ENCODE data around the gene MMAB. TPM values are rescaled to one million over a fixed set of nuclear protein-coding genes. Genes with fewer than 3 reads are reported as not detected.
A peak's percentile ranks its signal among the peaks of the same experiment; 100 is the strongest.

MMAB gene
- total RNA-seq, 1 experiment from 2014 or later: 24.3 TPM

DNA sequence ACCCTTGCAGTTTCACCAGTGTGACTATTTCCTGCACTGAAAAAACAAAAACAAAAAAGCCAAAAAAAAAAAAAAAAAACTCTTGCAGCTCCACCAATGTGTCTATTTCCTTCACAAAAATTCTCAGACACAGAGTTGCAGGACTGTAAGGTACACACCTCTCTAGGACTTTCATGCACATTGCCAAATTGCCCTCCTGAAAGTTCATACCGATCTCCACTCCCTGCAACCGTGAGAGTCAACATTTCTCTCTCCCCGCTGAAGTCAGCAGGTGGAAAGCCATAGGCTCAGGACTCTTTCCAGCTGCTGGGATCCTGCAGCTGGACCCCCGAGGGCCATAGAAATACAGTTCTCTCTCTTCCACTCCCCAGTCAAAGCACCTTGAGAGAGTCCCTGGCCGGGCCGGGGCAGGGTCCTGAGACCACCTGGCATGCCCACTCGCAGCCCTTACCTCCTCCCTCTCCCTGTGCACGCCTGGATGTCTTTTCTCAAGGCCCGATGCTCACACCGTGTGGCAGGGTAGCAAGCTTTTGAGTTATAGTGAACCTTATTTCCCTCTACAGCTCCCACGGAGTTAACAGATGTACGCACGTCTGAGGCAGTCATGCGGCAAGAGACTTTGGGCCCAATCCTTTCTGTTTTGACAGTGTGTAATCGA is 23.6 kb downstream of the MMAB start:
- Histone ChIP-seq H3K14ac (ENCODE audit: insufficient read depth, low read length) (no peak overlapping the region), H2BK20ac (ENCODE audit: low read depth, low read length, poor library complexity, severe bottlenecking) (no peak overlapping the region), H3K4ac (ENCODE audit: low read depth, low read length) (no peak overlapping the region), H3K27ac (ENCODE audit: insufficient read length, low read depth, low read length) (no peak overlapping the region), H3K23ac (ENCODE audit: insufficient read length, low read depth, low read length) (no peak overlapping the region), H3K9me3 (ENCODE audit: control insufficient read depth, low read depth, low read length) (no peaks in the 10 kb centered on the region), H3K27me3 (ENCODE audit: insufficient read depth, low read length) (no peaks in the 10 kb centered on the region), H3K56ac (ENCODE audit: insufficient read length, low read depth, low read length) (no peak overlapping the region), H2BK15ac (ENCODE audit: low read depth, low read length) (no peak overlapping the region), H4K20me1 (ENCODE audit: control insufficient read depth, insufficient read depth, insufficient read length) (no peaks in the 10 kb centered on the region), H3K18ac (ENCODE audit: insufficient read length, low read depth, low read length) (no peak overlapping the region), H2BK12ac (ENCODE audit: insufficient read length, low read depth, low read length) (no peak overlapping the region), H3K79me2 (ENCODE audit: insufficient read depth, low read length) (no peaks in the 10 kb centered on the region), H3T11ph (ENCODE audit: low read length) (no peak overlapping the region), H3K79me1 (ENCODE audit: insufficient read depth, low read depth, low read length, poor library complexity, severe bottlenecking) (no peaks in the 10 kb centered on the region), H4K91ac (ENCODE audit: insufficient read length, low read depth, low read length) (no peak overlapping the region), H3K9ac (ENCODE audit: extremely low read depth, insufficient read length, low read length) (no peak overlapping the region), H3K23me2 (ENCODE audit: insufficient read length, low read depth, low read length, poor library complexity, severe bottlenecking) (no peaks in the 10 kb centered on the region), H2BK120ac (ENCODE audit: low read depth, low read length, poor library complexity, severe bottlenecking) (no peak overlapping the region), H2AFZ (ENCODE audit: low read length) (no peak overlapping the region), H4K5ac (ENCODE audit: insufficient read length, low read depth, low read length) (no peak overlapping the region), H3K4me1 (ENCODE audit: insufficient read depth, low read length) (no peaks in the 10 kb centered on the region), H2BK5ac (ENCODE audit: insufficient read length, low read length) (no peak overlapping the region), H2AK5ac (ENCODE audit: insufficient read length, low read length) (no peak overlapping the region), H4K8ac (replicated peaks; ENCODE audit: insufficient read length, low read depth, low read length) (no peak overlapping the region), H3K4me2 (ENCODE audit: insufficient read depth, insufficient read length, low read length) (no peak overlapping the region)
- H3K9me3 Mint-ChIP-seq: no peaks in the 10 kb centered on the region
- H3K4me1 Mint-ChIP-seq: peaks cover 0 to 9% of the 10 kb centered on the region in 2 experiments; a peak in 2 of 4 replicates
- no peak for DNase-seq
- TF ChIP-seq, protein P1, sequence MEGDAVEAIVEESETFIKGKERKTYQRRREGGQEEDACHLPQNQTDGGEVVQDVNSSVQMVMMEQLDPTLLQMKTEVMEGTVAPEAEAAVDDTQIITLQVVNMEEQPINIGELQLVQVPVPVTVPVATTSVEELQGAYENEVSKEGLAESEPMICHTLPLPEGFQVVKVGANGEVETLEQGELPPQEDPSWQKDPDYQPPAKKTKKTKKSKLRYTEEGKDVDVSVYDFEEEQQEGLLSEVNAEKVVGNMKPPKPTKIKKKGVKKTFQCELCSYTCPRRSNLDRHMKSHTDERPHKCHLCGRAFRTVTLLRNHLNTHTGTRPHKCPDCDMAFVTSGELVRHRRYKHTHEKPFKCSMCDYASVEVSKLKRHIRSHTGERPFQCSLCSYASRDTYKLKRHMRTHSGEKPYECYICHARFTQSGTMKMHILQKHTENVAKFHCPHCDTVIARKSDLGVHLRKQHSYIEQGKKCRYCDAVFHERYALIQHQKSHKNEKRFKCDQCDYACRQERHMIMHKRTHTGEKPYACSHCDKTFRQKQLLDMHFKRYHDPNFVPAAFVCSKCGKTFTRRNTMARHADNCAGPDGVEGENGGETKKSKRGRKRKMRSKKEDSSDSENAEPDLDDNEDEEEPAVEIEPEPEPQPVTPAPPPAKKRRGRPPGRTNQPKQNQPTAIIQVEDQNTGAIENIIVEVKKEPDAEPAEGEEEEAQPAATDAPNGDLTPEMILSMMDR (conservative IDR thresholded peaks at IDR 0.05): no peak
- WGBS (ENCODE audit: extremely low coverage, insufficient read length, low lambda C conversion rate): no CpG with 5 or more reads among the region's 15 CpGs
- peaks cover 16% of the 10 kb centered on the region for H3K27me3 Mint-ChIP-seq (ENCODE audit: low read depth)
- no peak overlapping the region for H3K4me3 Mint-ChIP-seq
- H3K36me3 Mint-ChIP-seq (ENCODE audit: insufficient read depth in 1 of 3, low read depth in 3 of 3): no peaks in the 10 kb centered on the region
- H3K27ac Mint-ChIP-seq: peak overlapping the region in 2 of 3 experiments; percentile 25 to 49; a peak in 3 of 7 replicates
